GM19099 (cell line): ENCODE results near the gene ASTN1.

Experiments
- POLR2A ChIP-seq: IDR thresholded peaks from 3 replicates; pipeline ENCODE4 v1.6.1; 2011; ENCODE audit warnings: low read depth; ENCODE audit not compliant: insufficient read length; ENCODE audit errors: extremely low read depth

Gene ASTN1

DNA sequence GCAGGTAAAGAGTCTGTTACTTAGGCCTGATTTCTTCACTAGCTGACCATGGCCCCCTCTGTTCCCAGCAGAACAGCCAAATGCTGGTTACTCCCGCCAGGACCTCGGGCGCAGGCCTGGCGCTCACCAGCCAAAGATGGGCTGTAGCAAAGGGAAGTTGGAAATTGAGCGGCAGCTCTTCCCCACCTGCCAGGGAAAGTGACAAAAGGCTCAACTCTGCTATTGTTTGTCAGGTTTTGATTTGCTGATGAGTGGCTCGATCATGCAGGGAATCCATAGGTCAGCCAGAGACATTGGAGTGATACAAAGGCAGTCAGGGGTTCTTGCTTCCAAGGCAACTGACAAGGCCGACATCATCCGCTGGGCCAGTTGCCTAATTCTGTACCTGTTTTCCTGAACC lies 120.1 kb downstream of the ASTN1 start:
- no peak for TF ChIP-seq POLR2A

DNA sequence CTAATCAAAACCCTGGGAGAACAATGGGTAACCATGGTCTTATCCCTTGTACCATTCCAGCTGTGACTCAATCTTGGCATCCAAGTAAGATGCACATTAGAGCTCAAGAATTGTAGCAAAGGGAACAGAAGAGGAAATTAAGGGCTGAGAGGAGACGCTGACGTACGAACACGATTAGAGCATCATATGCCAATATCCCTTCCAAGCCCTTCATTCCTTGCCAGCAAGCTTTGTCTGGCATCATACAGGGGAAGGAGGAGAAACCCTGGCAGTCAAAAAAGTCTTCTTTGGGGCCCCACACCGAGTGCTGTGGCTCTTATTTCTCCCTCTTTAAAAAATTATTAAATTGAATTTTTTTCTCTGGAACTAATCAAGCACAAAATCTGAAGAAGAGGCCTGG lies 120.9 kb downstream of the ASTN1 start:
- no peak for TF ChIP-seq POLR2A

DNA sequence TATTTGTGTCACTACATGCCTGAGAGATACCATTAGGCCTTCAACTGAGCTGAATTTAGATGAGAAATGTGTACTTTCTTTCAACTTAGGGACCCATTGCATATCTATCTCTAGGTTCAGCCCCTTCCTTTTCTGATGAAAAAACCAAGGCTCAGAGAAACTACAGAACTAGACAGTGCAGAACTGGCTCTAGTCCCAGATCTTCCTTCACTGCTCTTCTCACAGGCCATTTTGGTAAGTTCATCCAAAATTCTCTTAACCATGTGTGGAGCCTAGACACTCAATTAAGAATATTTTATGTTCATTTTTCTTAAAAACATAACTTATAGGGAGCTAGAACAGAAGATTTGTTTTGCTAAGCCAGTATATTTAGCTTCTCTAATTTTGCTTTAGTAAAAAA lies 128.9 kb downstream of the ASTN1 start:
- TF ChIP-seq POLR2A = no peak

DNA sequence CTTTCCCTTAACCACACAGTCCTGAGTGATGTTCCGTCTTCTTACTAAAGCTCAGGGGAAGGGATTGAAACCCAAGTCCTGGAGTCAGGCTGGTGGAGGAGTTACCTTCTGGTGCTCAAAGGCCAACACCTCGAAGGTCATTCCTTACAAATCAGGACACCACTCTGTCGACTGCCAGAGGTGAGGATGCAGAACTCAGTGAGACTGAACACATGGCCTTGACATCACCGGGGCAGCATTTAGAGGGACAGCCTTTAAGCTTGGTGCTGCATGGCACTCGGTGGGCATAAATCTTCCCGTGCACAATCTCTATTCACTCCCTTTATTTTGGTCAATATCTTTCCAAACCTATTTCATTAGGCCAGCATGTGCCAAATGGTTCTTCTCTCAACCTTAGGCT lies 130.9 kb downstream of the ASTN1 start:
- TF ChIP-seq POLR2A = no peak

DNA sequence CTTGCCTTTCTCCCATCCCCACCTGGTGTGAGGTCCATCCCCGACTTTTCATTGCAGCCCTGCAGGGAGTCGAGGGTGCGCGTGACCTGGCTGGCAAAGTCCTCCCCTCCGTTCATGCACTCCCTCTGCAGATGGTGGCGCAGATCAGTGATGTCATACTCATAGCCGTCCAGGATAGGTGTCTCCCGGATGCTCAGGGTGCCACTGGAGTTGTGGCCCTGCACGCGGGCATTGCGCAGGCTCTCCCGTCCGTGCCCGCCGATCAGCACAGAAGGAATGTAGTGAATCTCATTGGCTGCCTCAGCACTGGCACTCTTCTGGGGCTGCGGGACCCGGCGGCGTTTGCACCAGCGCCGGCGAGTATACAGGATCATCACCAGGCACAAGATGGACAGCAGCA lies 132.1 kb downstream of the ASTN1 start:
- TF ChIP-seq POLR2A = no peak

DNA sequence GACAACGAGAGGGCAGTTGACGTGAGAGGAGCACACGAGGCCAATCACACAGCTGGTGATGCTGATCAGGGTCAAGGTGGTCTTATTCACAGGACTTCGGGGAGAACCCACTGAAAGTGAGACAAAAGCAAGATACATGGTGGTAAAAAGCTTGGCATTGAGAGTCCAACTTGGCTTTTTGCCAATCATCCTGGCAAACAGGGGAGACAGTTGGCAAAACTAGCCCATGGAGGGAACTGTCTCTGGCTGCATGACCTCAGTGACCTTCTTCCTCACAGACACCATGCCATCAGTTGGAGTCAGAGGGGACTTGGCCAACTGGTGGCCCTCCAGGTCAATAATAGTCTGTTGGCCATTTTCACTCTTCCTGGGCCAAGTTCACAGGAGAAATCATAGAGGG lies 139.9 kb downstream of the ASTN1 start:
- no peak for TF ChIP-seq POLR2A

DNA sequence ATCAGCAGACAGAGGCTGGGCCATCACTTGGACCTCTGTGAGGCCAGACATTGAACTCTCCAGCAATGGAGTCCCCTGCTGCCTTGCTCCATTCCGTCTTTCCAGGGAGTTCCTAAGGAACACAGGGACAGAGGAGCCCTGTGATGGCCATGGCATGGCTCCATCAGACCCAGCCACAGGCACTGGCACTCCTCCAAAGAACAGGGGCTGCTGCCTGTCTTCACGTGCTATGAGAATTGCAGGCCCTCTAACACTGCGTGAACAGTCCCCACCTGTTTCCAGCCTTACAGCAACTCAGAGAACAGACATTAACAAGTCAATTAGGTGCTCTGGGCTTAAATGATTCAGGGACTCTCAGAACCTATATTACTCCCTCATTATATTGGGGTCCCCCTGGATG lies 140.8 kb downstream of the ASTN1 start:
- TF ChIP-seq POLR2A = no peak

DNA sequence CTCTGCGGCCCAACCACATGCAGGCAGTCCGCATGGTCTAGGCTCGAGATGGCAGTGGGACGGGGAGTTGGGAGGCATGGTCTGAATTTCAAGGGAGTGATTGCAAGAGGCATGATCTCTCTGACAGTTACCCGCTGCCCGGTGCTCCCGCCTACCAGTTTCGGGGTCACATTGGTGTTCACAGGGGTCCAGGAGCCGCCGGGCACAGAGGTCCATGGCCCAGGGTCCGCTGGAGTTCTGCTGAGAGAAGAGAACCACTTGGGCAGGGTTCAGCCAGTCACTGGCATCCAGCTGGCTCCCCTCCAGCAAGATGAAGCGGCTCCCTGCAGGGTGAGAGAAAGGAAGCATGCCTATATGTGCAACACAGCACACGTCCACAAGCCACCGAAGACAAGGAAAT lies 141.3 kb downstream of the ASTN1 start:
- no peak for TF ChIP-seq POLR2A

DNA sequence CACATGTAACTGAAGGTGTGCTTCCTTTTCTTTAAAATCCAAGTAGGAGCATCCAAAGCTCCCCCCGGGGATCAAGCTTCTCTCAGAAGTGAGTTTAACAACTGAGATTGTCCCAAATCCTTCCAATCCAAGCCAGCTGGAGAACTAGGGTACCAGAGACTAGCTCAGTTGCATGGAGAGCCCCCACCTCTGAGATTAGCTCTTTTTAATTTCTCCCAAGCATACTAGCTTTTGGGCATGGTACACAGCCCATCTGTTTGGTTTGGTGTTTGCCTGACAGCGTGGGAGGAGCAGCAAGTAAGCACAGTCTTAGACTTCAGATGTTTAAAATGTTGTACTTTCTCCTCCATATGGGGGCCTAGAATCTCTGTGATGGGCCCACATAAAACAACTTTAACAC lies 142.8 kb downstream of the ASTN1 start:
- no peak for TF ChIP-seq POLR2A

DNA sequence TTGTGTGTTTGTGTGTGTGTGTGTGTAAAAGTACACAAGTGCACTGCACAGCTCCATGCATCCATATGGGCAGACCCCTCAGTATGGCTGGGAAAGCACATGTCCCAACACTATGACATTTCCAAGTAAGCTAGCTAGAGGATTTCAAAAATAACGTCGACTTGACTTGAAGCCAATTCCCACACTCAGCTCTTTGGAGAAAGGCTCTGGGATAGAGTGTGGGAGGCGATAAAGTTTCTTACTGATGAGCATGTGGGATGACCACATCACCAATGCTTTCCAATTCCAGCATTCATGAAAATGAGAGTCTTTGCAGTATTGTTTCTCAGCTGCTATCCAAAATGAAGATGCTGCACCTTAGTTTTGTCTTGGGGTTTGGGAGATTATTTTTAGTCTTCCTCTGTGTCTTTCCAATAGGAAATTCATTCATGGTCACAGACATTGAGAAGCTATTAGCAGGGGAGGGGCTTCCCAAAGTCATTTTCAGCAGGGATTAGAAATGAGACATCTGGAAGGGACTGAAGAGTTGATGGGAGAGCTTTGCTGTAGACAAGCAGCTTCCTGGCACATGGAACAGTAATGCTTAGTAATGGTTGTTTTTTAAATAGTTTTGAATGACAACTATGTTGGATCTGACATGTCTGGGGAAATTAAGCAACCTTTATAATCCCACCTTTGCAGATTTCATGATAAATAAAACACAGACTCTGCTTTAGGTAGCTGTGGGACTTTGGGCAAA lies 143.5 kb downstream of the ASTN1 start:
- TF ChIP-seq POLR2A = no peak

DNA sequence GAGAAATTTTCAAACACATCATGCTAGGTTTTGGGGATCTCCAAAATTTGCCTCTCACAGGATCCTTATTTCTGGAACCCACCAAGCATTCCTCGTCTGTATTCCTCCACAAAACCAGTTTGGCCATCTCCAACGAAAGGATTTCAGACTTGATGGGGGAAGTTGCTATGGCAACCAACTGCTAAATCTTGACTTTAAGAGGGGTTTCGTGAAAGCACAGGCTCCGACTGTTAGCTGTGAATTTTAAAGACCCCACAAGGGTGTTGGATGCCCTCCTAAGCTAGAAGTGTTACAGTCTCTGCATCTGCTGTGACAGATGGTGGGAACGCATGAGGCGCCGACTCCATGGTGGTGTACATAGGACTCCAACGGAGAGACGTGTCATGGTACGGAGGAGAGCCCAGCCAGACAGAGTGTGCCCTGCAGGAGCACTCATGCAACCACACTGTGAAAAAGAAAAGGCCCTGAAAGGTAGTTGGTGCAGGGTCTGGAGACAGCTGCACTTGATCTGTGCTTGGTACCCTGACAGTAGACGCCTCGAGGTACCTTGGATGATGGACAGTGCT lies 147.1 kb downstream of the ASTN1 start:
- TF ChIP-seq POLR2A = no peak

DNA sequence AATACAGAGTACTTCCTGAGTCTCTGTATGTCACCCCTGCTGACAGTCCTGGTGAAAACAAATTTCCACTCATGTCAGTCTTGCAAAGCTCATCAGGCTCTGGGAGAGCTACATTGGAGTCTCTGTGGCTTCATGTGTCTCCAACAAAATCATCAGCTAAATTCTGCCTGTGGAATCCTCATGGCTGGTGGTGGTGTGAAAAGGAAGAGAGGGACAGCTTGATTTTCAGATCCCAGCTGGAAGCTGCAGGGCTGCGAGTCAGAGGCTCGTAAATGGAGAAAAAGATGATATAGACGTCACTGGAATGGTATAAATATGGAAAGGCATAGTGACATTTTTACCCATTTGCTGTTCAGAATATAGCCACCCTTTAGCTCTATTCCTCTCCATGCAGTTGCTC lies 150.2 kb downstream of the ASTN1 start:
- no peak for TF ChIP-seq POLR2A

DNA sequence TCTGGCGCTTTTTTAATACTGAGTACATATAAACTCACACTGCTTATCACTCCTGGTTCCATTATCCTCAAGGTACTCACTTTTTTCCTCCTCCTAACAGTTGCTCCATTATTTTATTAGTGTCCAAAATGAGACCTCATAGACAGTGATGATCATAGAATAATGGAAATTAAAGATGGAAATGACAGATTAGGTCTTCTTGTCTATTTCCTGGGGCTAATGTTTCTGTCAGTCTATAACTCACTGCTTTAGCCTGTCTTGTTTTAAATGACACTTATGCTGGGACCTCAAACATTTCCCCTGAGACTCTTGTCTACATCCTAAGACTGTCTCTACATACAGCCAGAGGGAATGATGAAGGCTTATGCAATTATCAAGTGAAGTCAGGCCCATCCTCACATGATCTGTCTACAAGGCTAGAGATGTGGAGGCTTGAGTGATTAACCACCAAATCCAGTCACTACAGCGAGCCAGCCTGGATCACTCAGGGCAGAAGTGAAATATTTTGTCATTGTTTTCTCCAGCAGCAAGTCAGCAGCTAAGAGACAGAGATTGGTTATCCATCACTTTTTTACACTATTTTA lies 152.1 kb downstream of the ASTN1 start:
- TF ChIP-seq POLR2A = no peak

DNA sequence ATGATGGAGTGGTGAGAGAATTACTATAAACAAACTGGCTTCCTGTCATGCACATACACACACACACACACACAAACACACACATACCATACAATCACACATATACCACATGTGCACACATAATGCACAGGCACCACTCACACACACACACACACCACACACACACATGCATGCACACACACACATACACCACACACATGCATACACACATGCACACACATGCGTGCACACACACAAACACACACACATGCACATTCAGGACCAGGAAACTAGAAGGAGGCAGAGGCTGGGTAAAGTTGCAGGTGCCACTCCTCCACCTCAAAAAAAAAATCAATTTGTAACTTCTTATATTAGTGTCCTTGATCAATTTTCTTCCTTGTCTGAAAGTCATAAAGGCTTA lies 153.0 kb downstream of the ASTN1 start:
- TF ChIP-seq POLR2A = no peak

DNA sequence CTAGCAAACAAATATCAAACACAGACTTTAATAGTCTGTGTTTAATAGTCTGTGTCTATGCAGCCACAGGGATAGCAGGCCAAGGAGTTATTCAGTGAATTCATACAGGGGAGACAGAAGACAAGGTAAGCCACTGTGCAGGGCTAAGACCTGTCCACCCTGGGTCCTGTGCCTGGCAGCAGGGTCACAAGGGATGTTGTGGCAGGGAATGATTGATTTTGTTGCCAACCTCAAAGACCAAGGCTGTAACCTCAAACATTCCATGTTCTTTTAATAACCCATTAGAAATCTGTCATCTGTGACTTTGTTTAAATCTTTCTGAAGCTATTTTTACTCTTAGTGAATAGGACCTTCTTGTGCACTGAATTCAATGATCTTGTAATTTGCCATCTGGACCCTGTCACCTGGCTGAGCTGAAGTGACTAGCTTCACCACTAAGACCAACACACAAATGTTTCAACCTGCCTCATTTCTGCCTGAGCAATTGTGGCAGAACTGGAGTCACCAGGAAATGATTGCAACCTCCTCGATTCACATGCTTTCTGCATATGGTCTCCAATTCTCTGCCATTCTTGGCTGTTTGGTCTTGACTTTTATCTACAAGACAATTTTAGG lies 154.2 kb downstream of the ASTN1 start:
- TF ChIP-seq POLR2A = no peak

DNA sequence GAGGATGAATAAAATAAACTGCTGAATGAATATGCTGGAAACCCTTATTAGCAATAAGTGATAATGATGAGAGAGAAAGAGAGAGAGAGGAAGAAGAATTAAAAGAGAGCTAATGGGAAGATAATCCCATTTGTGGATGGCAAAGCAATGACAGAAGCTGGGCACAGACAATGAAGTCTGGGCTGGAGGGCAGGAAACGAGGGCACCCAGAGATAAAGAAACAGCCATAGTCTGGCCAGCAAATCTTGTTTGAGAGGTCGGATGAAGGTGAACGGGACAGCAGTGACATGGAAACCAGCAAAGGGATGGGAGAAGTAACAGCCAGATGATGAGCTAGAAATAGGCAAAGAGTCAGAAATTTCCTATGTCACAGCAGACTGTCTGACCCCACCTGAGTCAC lies 155.9 kb downstream of the ASTN1 start:
- no peak for TF ChIP-seq POLR2A

DNA sequence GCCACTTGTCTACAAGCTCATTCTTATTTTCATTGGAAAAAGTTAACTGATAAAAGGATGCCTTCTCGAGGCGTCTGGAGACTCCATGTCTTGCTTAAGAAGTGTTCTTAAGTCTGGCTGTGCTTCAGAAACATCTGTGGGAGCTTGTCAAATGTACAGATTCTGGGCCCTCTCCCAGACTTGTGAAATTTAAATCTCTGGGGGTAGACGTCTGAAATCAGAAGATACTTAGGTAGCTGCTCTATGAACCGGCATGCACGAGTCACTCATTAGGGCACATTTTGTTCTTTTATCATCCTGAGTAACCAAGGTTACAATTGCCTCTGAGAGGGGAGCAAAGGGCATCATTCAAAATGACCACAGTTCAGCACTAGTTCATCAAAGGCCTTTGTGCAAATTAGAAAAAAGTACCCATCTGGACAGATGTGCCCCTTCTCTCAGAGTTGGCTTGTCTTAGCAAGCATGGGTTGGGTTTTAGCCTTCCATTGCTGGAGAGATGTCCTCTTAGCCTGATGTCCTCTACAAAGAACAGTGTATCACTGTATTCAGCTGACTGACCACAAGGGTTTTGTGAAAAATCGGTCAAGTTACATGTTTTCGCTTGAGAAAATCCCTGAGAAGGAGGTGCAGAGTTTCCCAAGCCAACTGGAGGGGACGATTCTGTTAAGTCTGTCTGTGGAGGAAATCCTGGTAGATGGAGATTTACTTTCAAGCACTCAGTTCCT lies 156.9 kb downstream of the ASTN1 start:
- no peak for TF ChIP-seq POLR2A
